Omental fat pad (tissue), 4 donors: Measurements from ENCODE around the gene TOM1. TPM values are rescaled to one million over a fixed set of nuclear protein-coding genes. Genes with fewer than 3 reads are reported as not detected.
A peak's percentile ranks its signal among the peaks of the same experiment; 100 is the strongest.

Source experiments
- ATAC-seq: fragments of 150-250 bp; one replicate; pipeline ENCODE4 v1.9.1; 2016; ENCODE audit warnings: mild to moderate bottlenecking, moderate library complexity; ENCODE audit not compliant: low FRiP score
- DNase-seq: peaks from one replicate; pipeline ENCODE4 v3.0.0-alpha.2; 2019; ENCODE audit warnings: low spot score
- total RNA-seq, 4 donors: library from RNA; depleted of rRNA; stranded (reverse); fragments of >200 nt; gene quantifications; one replicate each; pipeline ENCODE4 v1.1.0, GENCODE V29; 2016
- TF ChIP-seq, protein P1 (sequence below), 3 donors: fragments of 450-650 bp; IDR thresholded peaks; one replicate each; pipeline ENCODE4 v1.5.1; 2016 to 2017; ENCODE audit warnings: antibody characterized with exemption in 3 of 3, mild to moderate bottlenecking in 3 of 3, moderate library complexity in 2 of 3

The TOM1 gene
- 100 to 1,000 TPM in 1 of 4 donors, 10 to 100 TPM in 3; 65.6 to 109 (median 93.2) TPM for total RNA-seq

- peak; percentile 94 for ATAC-seq
Measured at GRCh38 chr22:35299673-35300499, at the start of gene TOM1. Gene TOM1 (plus strand): TSS chr22:35299894. CDS start chr22:35299929, 35 bp downstream.

DNA sequence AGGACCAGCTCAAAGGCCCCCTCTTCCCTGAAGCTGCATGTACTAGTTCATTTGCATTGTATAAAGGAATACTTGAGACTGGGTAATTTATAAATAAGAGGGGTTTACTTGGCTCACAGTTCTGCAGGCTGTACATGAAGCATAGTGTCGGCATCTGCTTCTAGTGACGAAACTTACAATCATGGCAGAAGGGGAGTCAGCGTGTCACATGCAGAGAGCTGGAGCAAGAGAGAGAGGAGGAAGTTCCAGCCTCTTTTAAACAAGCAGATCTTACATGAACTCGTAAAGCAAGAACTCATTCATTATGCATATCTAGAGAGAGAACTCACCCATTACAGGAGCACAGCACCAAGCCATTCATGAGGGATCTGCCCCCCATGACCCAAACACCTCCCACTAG, 49.5 kb upstream of the TOM1 start:
- TF ChIP-seq, protein P1, sequence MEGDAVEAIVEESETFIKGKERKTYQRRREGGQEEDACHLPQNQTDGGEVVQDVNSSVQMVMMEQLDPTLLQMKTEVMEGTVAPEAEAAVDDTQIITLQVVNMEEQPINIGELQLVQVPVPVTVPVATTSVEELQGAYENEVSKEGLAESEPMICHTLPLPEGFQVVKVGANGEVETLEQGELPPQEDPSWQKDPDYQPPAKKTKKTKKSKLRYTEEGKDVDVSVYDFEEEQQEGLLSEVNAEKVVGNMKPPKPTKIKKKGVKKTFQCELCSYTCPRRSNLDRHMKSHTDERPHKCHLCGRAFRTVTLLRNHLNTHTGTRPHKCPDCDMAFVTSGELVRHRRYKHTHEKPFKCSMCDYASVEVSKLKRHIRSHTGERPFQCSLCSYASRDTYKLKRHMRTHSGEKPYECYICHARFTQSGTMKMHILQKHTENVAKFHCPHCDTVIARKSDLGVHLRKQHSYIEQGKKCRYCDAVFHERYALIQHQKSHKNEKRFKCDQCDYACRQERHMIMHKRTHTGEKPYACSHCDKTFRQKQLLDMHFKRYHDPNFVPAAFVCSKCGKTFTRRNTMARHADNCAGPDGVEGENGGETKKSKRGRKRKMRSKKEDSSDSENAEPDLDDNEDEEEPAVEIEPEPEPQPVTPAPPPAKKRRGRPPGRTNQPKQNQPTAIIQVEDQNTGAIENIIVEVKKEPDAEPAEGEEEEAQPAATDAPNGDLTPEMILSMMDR (IDR thresholded peaks at IDR 0.05), result no peak
- DNase-seq (no peak), ATAC-seq (no peak)

More at GRCh38 chr22:35299673-35300499, at the start of gene TOM1:
- DNase-seq, result peak; percentile 92
- TF ChIP-seq, protein P1 (IDR thresholded peaks at IDR 0.05), result peak in 1 of 3 donors; percentile 1

- DNase-seq (no peak), ATAC-seq (no peak)
- TF ChIP-seq, protein P1 (IDR thresholded peaks at IDR 0.05), result no peak
Measured at GRCh38 chr22:35253946-35254345, 45.7 kb upstream of the TOM1 start.

DNA sequence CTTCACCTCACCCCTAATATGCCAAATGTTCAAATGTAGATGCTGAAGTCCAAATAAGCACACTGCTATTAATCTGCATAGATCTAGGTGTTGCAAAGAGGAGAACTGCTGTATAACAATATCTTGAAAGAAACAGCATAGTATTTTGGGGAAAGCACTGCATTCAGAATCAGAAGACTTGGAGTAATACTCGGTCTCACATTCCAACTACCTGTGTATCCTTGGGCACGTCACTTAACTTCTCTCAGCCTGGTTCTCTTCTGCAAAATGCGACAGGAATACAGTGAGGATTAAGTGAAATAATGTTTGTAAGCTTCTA, 42.7 kb upstream of the TOM1 start:
- ATAC-seq, result peak; percentile 2
- no peak for DNase-seq
- TF ChIP-seq, protein P1 (IDR thresholded peaks at IDR 0.05), result no peak

- DNase-seq, result peak; percentile 51
- TF ChIP-seq, protein P1 (IDR thresholded peaks at IDR 0.05), result no peak
- peak; percentile 97 for ATAC-seq
Measured at GRCh38 chr22:35257321-35258190, 42.1 kb upstream of the TOM1 start, which contains the start of gene HMGXB4. Gene HMGXB4 (plus strand): TSS chr22:35257493. CDS start chr22:35262391, 4,898 bp downstream.

- DNase-seq (no peak), ATAC-seq (no peak)
- TF ChIP-seq, protein P1 (IDR thresholded peaks at IDR 0.05), result no peak
Measured at GRCh38 chr22:35258191-35258988, 41.3 kb upstream of the TOM1 start.
